GM18526 (cell line): ENCODE results near the gene PSEN2.

ENCODE experiments used
- POLR2A ChIP-seq: IDR thresholded peaks from 3 replicates; pipeline ENCODE4 v1.6.1; 2011; ENCODE audit not compliant: insufficient read length; ENCODE audit errors: extremely low read depth

Gene PSEN2

GRCh38 chr1:226863446-226863845, 7.0 kb upstream of the PSEN2 start:
- TF ChIP-seq POLR2A: no peak

- no peak for TF ChIP-seq POLR2A
These were observed 6.1 kb upstream of the PSEN2 start for GRCh38 chr1:226864311-226864710.

GRCh38 chr1:226865590-226865989, 4.8 kb upstream of the PSEN2 start:
- TF ChIP-seq POLR2A: no peak

- no peak for TF ChIP-seq POLR2A
These were observed 2.9 kb upstream of the PSEN2 start for GRCh38 chr1:226867461-226868054.

GRCh38 chr1:226868726-226869125, 1.7 kb upstream of the PSEN2 start:
- no peak for TF ChIP-seq POLR2A

GRCh38 chr1:226870026-226870400, 403 bp upstream of the PSEN2 start:
- TF ChIP-seq POLR2A: no peak

- TF ChIP-seq POLR2A: no peak
These were observed 1.4 kb downstream of the PSEN2 start for GRCh38 chr1:226871636-226872327.

GRCh38 chr1:226872437-226872836, 2.0 kb downstream of the PSEN2 start:
- no peak for TF ChIP-seq POLR2A

GRCh38 chr1:226873771-226874578, 3.6 kb downstream of the PSEN2 start:
- TF ChIP-seq POLR2A: no peak

- TF ChIP-seq POLR2A: no peak
These were observed 4.4 kb downstream of the PSEN2 start for GRCh38 chr1:226874579-226875425.

- TF ChIP-seq POLR2A: no peak
These were observed 5.4 kb downstream of the PSEN2 start for GRCh38 chr1:226875641-226876295.

- TF ChIP-seq POLR2A: no peak
These were observed 7.3 kb downstream of the PSEN2 start for GRCh38 chr1:226877669-226878068.

- TF ChIP-seq POLR2A: no peak
These were observed 10.2 kb downstream of the PSEN2 start for GRCh38 chr1:226880372-226881287.
